HEK293T (cell line): ENCODE data around the gene HOXA6.

ENCODE experiments used
- BHLHE40 ChIP-seq: fragments of 450-650 bp; IDR thresholded peaks from 2 replicates; pipeline ENCODE4 v1.6.1; 2016; ENCODE audit warnings: mild to moderate bottlenecking, moderate library complexity, borderline replicate concordance
- ELF4 ChIP-seq: fragments of 450-650 bp; IDR thresholded peaks from 2 replicates; pipeline ENCODE4 v1.6.1; 2017; ENCODE audit warnings: antibody characterized with exemption
- FOXK2 ChIP-seq: fragments of 450-650 bp; IDR thresholded peaks from 2 replicates; pipeline ENCODE4 v1.6.1; 2016; ENCODE audit warnings: mild to moderate bottlenecking
- FOXM1 ChIP-seq: fragments of 450-650 bp; IDR thresholded peaks from 2 replicates; pipeline ENCODE4 v1.6.1; 2017; ENCODE audit warnings: mild to moderate bottlenecking, borderline replicate concordance
- L3MBTL2 ChIP-seq: fragments of 450-650 bp; conservative IDR thresholded peaks from 2 replicates; pipeline ENCODE4 v1.6.1; 2016; ENCODE audit warnings: mild to moderate bottlenecking
- PKNOX1 ChIP-seq: fragments of 450-650 bp; IDR thresholded peaks from 2 replicates; pipeline ENCODE4 v1.6.1; 2016

GRCh38 chr7:27137640-27138315 is 9.8 kb downstream of the HOXA6 start:
- no peak for TF ChIP-seq L3MBTL2
- no peak for TF ChIP-seq ELF4
- TF ChIP-seq FOXK2: no peak
- no peak for TF ChIP-seq FOXM1
- no peak for TF ChIP-seq BHLHE40
- no peak for TF ChIP-seq PKNOX1
